Suprapubic skin (tissue), 4 donors: ENCODE data around the gene AUTS2.

Experiments used
- CTCF ChIP-seq, 2 donors: fragments of 200-600 bp in 1 of 2; fragments of 450-650 bp in 1 of 2; sonication (generic) in 1 of 2; IDR thresholded peaks; one replicate each; pipeline ENCODE4 v1.5.1; 2016 to 2019; ENCODE audit warnings: antibody characterized with exemption in 2 of 2, mild to moderate bottlenecking in 1 of 2, moderate library complexity in 1 of 2
- EP300 ChIP-seq: sonication (generic); formaldehyde crosslinking; IDR thresholded peaks from one replicate; pipeline ENCODE4 v1.6.1; 2017; ENCODE audit warnings: antibody characterized with exemption
- POLR2A ChIP-seq, 2 donors: fragments of 450-650 bp; IDR thresholded peaks; one replicate each; pipeline ENCODE4 v1.6.1; 2017; ENCODE audit warnings: antibody characterized with exemption in 2 of 2, mild to moderate bottlenecking in 2 of 2, moderate library complexity in 2 of 2
- POLR2AphosphoS5 ChIP-seq, 3 donors: sonication (generic); formaldehyde crosslinking; IDR thresholded peaks; one replicate each; pipeline ENCODE4 v1.6.1; 2017; ENCODE audit warnings: antibody characterized with exemption in 3 of 3

- TF ChIP-seq CTCF (IDR thresholded peaks at IDR 0.05) (no peak), POLR2AphosphoS5 (IDR thresholded peaks at IDR 0.05) (no peak), POLR2A (IDR thresholded peaks at IDR 0.05) (no peak), EP300 (no peak)
Measured at GRCh38 chr7:70810558-70811139, 1212.4 kb downstream of the AUTS2 start.
